ENCODE measurements around the gene ANKRD31. TPM values are rescaled to one million over a fixed set of nuclear protein-coding genes. Genes with fewer than 3 reads are reported as not detected.
A peak's percentile ranks its signal among the peaks of the same experiment; 100 is the strongest.

The ANKRD31 gene
- total RNA-seq, 1 experiment from 2014 or later, result 0.11 TPM

- TF ChIP-seq, protein P1, sequence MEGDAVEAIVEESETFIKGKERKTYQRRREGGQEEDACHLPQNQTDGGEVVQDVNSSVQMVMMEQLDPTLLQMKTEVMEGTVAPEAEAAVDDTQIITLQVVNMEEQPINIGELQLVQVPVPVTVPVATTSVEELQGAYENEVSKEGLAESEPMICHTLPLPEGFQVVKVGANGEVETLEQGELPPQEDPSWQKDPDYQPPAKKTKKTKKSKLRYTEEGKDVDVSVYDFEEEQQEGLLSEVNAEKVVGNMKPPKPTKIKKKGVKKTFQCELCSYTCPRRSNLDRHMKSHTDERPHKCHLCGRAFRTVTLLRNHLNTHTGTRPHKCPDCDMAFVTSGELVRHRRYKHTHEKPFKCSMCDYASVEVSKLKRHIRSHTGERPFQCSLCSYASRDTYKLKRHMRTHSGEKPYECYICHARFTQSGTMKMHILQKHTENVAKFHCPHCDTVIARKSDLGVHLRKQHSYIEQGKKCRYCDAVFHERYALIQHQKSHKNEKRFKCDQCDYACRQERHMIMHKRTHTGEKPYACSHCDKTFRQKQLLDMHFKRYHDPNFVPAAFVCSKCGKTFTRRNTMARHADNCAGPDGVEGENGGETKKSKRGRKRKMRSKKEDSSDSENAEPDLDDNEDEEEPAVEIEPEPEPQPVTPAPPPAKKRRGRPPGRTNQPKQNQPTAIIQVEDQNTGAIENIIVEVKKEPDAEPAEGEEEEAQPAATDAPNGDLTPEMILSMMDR (conservative IDR thresholded peaks at IDR 0.05), result peak; percentile 75
- Histone ChIP-seq H2BK15ac (ENCODE audit: low read depth, low read length) (no peak overlapping the region), H3K27me3 (ENCODE audit: insufficient read depth, low read length) (no peaks in the 10 kb centered on the region), H3K9ac (ENCODE audit: extremely low read depth, insufficient read length, low read length) (no peak overlapping the region), H4K91ac (ENCODE audit: insufficient read length, low read depth, low read length) (no peak overlapping the region), H3K56ac (ENCODE audit: insufficient read length, low read depth, low read length) (no peak overlapping the region), H2BK120ac (ENCODE audit: low read depth, low read length, poor library complexity, severe bottlenecking) (no peak overlapping the region), H4K8ac (replicated peaks; ENCODE audit: insufficient read length, low read depth, low read length) (no peak overlapping the region), H3K23me2 (ENCODE audit: insufficient read length, low read depth, low read length, poor library complexity, severe bottlenecking) (no peaks in the 10 kb centered on the region), H3K4ac (ENCODE audit: low read depth, low read length) (no peak overlapping the region), H3K14ac (ENCODE audit: insufficient read depth, low read length) (no peak overlapping the region), H3K27ac (ENCODE audit: insufficient read length, low read depth, low read length) (no peak overlapping the region), H3T11ph (ENCODE audit: low read length) (no peak overlapping the region), H2BK5ac (ENCODE audit: insufficient read length, low read length) (no peak overlapping the region), H3K4me1 (ENCODE audit: insufficient read depth, low read length) (no peaks in the 10 kb centered on the region), H4K5ac (ENCODE audit: insufficient read length, low read depth, low read length) (no peak overlapping the region), H3K79me2 (ENCODE audit: insufficient read depth, low read length) (no peaks in the 10 kb centered on the region), H2AK5ac (ENCODE audit: insufficient read length, low read length) (no peak overlapping the region), H3K23ac (ENCODE audit: insufficient read length, low read depth, low read length) (no peak overlapping the region), H3K9me3 (ENCODE audit: control insufficient read depth, low read depth, low read length) (no peaks in the 10 kb centered on the region), H2BK12ac (ENCODE audit: insufficient read length, low read depth, low read length) (no peak overlapping the region), H3K4me2 (ENCODE audit: insufficient read depth, insufficient read length, low read length) (no peak overlapping the region), H3K18ac (ENCODE audit: insufficient read length, low read depth, low read length) (no peak overlapping the region), H3K79me1 (ENCODE audit: insufficient read depth, low read depth, low read length, poor library complexity, severe bottlenecking) (no peaks in the 10 kb centered on the region), H2BK20ac (ENCODE audit: low read depth, low read length, poor library complexity, severe bottlenecking) (no peak overlapping the region), H2AFZ (ENCODE audit: low read length) (no peak overlapping the region), H4K20me1 (ENCODE audit: control insufficient read depth, insufficient read depth, insufficient read length) (no peaks in the 10 kb centered on the region)
- Mint-ChIP-seq H3K36me3 (ENCODE audit: insufficient read depth in 1 of 3, low read depth in 3 of 3) (peaks cover 5 to 25% (median 11%) of the 10 kb centered on the region in 3 experiments; a peak in 6 of 7 replicates), H3K27ac (no peak overlapping the region), H3K27me3 (ENCODE audit: low read depth) (no peaks in the 10 kb centered on the region), H3K4me1 (no peaks in the 10 kb centered on the region), H3K4me3 (no peak overlapping the region), H3K9me3 (peaks cover 13 to 22% of the 10 kb centered on the region in 2 experiments)
- no peak for DNase-seq
- WGBS (ENCODE audit: extremely low coverage, insufficient read length, low lambda C conversion rate), result no CpG with 5 or more reads among the region's 2 CpGs
These were observed 29.1 kb upstream of the ANKRD31 start for GRCh38 chr5:75265731-75266130.
